ENCODE data around the gene ZBED1.
"Not testable (repeated sequence)": the region's sequence is repeated elsewhere in the genome, so short reads cannot be mapped to it uniquely, and the experiment has no call there.

ZBED1 gene

DNA sequence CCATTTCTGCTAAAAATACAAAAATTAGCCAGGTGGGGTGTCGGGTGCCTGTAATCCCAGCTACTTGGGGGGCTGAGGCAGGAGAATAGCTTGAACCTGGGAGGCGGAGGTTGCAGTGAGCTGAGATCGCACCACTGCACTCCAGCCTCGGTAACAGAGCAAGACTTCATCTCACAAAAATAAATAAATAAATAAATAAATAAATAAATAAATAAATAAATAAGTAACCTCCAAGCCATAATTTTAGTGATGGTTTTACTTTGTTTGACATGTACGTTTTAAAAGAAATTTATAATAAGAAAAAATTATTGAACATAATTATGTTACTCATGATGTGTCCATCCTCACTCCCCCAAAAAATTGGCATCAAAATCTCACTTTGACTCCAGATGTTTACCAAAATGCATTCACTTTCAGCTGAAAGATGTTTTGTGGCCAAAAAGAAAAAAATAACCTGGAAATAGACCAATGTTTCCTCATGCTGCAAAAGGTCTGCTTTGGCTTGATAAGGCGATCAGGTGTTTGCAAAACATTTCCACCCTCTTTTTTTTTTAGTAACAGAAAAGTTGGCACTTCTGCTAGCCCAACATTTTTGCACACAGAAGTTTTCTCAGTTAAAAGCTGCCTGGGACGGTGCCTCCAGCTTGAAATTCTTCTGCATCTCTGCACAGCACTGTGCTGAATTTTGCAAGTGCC lies 42.2 kb upstream of the ZBED1 start:
- no peak overlapping the region for H3K27ac ChIP-seq
- TF ChIP-seq ZFX (IDR thresholded peaks at IDR 0.05), result no peak
- no peak for TF ChIP-seq CTCF (conservative IDR thresholded peaks at IDR 0.05)

DNA sequence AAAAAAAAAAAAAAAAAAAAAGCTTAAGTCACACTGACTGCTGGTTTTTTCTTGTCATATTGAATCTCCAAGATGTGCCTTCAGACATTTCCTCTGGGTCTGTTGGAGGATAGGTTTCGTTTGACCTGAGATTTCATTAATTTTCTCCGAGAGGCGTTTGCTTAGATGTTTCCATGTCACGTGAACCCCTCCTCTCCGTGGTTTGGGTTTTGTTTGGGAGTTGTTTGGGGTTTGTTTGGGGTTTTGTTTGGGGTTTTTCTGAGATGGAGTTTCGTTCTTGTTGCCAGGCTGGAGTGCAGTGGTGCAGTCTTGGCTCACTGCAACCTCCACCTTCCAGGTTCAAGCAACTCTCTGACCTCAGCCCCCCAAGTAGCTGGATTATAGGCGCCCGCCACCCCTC lies 40.8 kb upstream of the ZBED1 start:
- no peak for TF ChIP-seq CTCF (conservative IDR thresholded peaks at IDR 0.05)
- no peak for TF ChIP-seq ZFX (IDR thresholded peaks at IDR 0.05)

DNA sequence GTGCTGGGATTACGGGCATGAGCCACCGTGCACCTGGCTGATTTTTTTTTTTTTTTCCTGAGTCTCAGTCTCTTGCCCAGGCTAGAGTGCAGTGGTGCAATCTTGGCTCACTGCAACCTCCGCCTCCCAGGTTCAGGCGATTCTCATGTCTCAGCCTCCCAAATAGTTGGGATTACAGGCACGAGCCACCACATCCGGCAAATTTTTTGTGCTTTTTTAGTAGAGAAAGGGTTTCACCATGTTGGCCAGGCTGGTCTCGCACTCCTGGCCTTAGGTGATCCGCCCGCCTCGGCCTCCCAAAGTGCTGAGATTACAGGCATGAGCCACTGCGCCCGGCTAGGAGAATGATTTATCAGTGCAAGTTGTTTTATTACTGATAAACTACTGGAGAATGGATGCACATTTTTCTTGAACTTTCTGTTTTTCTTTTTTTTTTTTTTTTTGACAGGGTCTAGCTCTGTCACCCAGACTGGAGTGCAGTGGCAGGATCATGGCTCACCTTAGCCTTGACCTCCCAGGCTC lies 39.7 kb upstream of the ZBED1 start:
- TF ChIP-seq CTCF (conservative IDR thresholded peaks at IDR 0.05) (no peak), ZFX (IDR thresholded peaks at IDR 0.05) (no peak)
- no peak overlapping the region for H3K27ac ChIP-seq

More for the DNA sequence above, 40.8 kb upstream of the ZBED1 start:
- no peak overlapping the region for H3K27ac ChIP-seq

- TF ChIP-seq ZFX (IDR thresholded peaks at IDR 0.05) (no peak), CTCF (conservative IDR thresholded peaks at IDR 0.05) (no peak)
- H3K27ac ChIP-seq, result no peak overlapping the region
Measured at GRCh38 chrX:2539586-2539985, 38.8 kb upstream of the ZBED1 start.

DNA sequence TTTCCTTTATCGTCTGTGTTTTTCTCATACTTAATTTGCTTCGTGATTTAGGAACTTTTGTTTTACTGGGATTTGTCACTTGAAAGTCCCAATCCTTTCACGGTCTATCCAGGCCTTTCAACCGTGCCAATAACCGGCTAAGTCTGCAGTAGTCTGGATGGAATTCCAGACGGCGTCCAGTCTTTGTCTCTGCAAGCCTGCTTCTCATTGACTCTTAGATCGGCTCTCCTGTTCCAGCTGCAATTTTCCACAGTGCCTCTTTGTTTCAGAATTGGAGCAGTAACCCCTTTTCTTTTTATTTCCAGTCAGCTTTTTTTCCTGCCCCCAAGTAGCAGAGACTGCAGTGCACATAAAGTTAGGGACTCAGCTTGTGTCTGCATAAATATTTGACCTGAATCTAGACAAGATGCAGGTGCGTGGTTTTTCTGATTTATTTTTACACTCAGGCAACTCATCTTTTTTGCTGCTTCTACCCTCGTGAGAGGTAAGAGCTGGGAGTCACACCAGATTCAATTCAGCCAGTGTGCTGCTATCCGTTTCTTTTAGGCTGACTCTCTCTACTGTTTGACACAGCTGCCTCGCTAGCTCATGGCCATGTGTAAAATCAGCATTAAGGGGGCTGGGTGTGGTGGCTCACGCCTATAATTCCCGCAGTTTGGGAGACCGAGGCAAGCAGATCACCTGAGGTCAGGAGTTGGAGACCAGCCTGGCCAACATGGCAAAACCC lies 37.4 kb upstream of the ZBED1 start:
- H3K27ac ChIP-seq, result no peak overlapping the region
- TF ChIP-seq ZFX (IDR thresholded peaks at IDR 0.05) (no peak), CTCF (conservative IDR thresholded peaks at IDR 0.05) (no peak)

DNA sequence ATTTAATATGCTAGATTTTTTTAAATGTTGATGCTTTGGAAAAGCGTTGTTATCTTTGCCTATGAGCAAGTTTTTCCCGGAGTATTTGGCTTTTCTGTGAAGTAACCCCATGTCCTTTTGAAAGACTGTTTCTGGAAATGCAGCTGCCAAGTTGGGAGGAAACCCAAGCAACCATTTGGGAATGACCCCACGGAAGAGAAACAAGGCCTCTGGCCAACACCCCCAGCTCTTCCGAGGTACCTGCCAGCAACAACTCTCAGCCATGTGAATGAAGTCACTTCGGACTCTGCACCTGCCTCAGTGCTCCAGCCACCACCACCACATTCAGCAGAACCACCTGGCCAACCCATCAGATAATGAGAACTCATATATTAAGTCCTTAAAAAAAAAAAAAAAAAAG lies 36.2 kb upstream of the ZBED1 start:
- H3K27ac ChIP-seq, result no peak overlapping the region
- TF ChIP-seq CTCF (conservative IDR thresholded peaks at IDR 0.05), result no peak
- no peak for TF ChIP-seq ZFX (IDR thresholded peaks at IDR 0.05)

- no peak for TF ChIP-seq CTCF (conservative IDR thresholded peaks at IDR 0.05)
- TF ChIP-seq ZFX (IDR thresholded peaks at IDR 0.05), result no peak
Measured at GRCh38 chrX:2536141-2536540, 35.4 kb upstream of the ZBED1 start.

DNA sequence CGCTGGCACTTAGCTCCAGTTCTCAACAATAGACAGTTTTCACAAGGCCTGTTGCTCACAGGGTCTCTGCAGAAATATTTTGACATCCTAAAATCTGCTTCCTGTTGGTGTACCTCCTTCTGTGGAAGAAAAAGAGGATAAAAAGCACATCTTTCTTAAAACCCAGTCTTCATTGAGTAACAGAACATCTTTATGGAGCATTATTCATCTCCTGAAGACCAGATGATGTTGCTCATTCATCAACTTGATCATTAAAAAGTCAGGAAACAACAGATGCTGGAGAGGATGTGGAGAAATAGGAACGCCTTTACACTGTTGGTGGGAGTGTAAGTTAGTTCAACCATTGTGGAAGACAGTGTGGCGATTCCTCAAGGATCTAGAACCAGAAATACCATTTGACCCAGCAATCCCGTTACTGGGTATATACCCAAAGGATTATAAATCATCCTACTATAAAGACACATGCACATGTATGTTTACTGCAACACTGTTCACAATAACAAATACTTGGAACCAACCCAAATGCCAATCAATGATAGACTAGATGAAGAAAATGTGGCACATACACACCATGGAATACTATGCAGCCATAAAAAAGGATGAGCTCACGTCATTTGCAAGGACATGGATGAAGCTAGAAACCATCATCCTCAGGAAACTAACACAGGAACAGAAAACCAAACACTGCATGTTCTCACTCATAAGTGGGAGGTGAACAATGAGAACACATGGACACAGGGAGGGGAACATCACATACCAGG lies 33.7 kb upstream of the ZBED1 start:
- H3K27ac ChIP-seq, result not testable (repeated sequence)

More at GRCh38 chrX:2536141-2536540, 35.4 kb upstream of the ZBED1 start:
- H3K27ac ChIP-seq, result no peak overlapping the region
